Superior temporal gyrus (tissue), 1 donor: Measurements from ENCODE around the gene BIRC5.
"Not testable (repeated sequence)": the region's sequence is repeated elsewhere in the genome, so short reads cannot be mapped to it uniquely, and the experiment has no call there.

Experiments
- DNase-seq: peaks from one replicate; pipeline ENCODE4 v3.0.0-alpha.2; 2016; ENCODE audit errors: extremely low spot score

The BIRC5 gene

DNA sequence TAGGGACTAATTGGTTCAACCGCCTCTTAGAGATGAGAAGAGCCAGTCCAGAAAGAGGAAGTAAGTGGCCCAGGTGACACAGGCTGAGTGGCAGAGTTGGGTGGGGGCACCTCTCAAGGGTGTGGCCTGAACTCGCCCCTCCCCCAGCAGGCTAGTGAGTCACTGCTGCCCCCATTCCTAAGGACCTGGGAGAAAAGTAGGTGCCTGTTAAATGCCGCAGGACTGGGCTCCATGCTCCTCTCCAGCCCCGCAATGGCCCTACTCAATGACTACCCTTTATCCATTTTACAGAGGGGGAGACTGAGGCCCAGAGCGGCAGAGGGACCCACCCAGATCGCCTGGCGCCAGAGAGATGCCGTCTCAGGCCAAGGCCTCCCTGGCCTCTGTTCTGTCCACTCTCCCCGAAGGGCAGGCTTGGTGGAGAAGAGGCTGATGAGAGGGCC lies 25.5 kb downstream of the BIRC5 start:
- no peak for DNase-seq

DNA sequence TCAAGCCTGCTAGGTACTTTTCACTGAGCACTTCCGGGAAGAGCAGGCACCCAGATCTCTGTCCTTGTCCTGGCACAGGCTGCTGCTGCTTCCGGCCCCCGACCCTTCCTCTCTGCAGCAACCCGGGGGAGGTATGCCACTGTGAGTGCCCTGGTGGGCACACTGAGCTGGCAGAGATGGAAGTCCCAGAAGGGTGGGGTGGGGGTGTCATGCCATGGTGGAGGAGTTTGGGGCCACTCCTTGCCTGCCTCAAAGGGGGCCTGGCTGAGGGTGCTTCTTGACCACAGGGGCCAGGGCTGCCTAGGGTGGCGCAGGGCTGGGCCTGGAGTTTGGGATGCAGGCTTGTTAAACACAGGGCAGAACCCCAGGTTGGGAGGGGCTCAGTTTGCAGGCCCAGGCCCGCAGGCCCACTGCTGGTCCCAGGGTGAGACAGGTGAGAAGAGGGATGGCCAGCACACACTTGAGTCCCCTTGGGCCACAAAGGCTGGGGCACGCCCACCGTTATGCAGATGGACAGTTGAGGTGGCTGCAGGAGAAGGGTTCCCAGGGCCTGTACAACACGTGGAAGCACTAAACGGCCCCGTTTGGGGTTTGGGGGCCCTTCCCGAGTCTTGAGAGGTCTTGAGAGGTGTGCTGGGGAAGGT lies 26.1 kb downstream of the BIRC5 start:
- no peak for DNase-seq

DNA sequence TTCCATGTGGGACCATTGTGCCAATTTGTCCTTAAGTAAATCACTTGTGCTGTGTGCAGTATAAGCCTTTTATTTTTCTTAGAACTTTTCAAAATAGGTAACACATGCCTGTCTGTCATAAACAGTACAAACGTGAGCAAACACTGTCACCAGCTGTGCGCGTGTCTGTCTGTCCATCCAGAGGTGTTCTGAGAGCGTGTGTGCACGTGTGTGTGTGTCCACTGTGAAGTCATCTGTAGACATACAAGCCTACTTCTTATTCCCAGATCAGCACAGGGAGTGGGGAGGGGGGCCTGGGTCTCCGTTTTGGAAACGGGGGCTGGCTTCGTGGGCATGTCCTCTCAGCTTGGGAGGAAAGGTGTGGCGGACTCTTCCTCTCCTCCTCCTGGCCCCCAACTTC lies 26.8 kb downstream of the BIRC5 start:
- no peak for DNase-seq

DNA sequence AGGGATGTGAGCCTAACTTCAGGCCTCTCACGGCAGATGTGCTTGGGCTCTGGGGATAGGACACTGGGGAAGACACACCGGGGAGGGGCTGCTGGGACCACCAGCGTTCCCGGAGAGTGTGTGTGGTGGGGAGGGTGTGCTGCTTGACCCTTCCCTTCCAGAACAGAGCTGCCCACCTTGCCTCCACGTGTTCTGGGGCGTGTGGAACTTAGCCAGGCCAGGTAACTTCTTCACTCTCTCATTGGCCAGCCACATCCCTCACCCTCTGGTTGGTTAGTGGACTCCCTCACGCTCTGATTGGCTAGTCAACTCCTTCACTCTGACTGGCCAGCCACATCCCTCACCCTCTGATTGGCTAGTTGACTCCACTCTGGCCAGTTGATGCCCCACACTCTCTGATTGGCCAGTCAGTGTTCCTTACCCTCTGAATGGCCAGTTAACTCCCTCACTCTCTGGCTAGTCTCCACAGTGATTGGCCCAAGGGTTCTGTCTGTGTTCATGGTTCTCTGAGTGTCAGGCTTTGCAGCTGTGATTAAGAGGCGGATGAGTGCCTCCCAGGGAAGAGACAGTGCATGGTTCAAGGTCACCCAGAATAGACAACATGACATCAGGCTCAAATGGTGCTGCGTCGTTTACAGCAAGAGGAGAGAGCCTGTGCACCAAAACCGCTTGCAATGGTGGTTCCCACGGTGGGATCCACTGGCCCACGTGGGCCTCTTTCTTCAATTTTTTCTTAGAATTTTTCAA lies 27.4 kb downstream of the BIRC5 start:
- peak; percentile 97 for DNase-seq

DNA sequence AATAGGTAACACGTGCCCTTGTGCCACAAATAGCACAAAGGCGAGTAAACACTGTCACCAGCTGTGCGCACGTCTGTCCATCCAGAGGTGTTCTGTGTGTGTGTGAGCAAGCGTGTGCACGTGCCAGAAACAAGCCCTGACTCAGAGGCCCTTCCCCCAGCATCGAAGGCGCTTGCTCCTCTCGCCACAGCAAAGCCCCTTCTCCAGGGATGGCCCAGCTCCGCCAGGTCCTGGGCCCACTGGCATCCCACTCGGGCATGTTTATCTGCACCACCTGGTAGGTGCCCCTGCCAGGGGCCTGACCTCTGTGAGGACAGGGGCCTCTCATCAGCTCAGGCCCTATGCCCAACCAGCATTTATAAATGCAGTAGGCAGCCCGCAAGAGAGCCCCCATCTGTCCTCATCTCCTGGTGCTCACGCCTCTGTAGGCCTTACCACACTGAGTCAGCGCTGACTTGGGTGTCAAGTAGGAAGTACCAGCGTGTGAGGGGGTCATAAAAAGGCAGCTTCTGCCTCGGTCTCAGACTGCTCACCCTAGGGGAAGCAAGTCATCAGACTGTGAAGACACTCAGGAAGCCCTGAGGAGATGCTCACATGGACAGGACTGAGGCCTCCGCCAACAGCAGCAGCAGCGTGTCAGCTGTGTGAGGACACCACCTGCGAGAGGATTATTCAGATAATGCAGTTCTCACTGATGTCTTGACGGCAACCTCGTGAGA lies 28.1 kb downstream of the BIRC5 start:
- DNase-seq, result no peak

DNA sequence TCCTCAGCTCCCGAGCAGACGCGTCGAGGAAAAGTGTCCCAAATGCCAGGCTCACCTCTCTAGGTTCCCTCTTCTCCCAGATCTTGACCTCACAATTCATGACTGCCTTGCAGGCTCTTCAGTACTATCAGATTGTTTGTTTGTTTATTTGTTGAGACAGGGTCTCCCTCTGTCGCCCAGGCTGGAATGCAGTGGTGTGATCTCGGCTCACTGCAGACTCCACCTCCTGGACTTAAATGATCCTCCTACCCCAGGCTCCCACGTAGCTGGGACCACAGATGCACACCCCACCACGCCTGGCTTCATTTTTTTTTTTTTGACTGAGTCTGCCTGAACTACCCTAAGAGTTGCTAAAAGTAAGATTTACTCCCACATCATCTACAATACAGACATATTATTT lies 33.3 kb downstream of the BIRC5 start:
- no peak for DNase-seq

DNA sequence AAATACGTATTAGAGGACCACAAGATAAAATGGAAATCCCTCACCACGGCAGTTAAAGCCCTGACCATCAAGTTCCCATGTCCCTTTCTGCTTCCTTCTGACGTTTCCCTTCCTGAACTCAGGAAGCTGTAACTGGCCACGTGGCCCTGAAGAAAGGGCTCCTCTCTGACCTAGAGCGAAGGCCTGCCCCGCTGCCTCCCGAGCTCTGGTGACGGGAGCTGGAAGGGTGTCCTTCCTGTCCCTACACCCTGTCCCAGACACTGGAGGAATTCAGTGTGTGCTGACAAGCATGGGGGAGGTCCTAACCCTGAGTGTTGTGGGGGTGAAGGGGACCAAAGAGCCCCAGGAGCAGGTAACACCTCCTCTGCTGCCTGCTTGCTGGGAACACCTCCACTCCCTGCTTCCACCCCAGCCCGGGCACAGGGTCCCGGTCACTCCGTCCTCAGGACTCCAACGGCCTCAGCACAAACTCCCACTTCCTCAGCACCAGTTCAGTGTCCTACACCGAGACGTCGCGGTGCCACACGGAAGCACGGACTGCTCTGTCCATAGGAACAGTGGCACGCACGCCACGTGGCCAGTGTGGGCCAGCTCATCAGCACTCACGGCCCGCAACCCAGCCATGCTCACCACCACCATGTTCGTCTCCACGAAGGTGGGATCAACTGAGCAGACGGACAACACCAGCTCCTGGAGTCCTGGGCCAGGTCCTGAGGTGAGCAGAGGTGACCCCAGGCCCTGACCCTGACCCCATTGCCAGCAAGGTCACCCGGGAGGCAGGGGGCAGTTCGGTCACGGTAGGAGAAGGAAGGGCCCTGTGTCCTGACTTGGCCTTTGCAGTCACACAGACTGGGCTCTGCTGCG lies 34.2 kb downstream of the BIRC5 start:
- no peak for DNase-seq

DNA sequence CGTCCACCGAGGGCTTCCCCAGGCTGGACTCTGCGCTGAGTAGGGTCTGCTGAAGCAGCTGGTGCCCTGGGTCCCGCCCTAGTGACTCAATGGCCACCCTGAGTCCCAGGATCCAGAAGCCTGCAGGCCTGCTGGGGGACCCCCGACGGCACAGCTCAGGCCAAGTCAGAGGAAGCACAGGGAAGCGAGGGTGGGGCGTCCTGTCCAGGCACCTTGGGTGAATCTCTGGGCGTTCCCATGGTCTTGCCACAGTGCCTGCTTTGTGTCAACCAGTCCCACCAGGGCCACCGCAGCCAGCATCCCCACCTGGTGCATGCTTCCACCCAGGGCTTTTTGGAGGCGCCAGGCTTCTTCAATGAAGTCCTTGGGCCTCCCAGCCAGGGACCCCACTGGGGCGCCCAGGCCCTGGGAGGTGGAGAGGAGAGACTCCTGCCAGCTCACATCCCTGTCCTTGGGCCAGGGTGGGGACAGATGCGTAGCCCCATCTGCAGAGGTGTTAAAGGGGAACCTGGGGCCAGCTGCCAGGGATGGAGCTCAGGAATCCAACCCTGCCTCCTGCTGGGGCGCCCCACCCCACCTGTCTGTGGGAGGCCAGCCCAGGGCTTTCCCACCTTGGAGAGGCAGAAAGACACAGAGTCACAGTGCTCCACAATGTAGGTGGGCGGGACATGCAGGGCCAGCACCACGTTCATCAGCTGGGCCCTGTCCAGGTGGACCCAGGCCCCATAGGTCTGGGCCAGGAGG lies 35.2 kb downstream of the BIRC5 start:
- DNase-seq, result no peak

DNA sequence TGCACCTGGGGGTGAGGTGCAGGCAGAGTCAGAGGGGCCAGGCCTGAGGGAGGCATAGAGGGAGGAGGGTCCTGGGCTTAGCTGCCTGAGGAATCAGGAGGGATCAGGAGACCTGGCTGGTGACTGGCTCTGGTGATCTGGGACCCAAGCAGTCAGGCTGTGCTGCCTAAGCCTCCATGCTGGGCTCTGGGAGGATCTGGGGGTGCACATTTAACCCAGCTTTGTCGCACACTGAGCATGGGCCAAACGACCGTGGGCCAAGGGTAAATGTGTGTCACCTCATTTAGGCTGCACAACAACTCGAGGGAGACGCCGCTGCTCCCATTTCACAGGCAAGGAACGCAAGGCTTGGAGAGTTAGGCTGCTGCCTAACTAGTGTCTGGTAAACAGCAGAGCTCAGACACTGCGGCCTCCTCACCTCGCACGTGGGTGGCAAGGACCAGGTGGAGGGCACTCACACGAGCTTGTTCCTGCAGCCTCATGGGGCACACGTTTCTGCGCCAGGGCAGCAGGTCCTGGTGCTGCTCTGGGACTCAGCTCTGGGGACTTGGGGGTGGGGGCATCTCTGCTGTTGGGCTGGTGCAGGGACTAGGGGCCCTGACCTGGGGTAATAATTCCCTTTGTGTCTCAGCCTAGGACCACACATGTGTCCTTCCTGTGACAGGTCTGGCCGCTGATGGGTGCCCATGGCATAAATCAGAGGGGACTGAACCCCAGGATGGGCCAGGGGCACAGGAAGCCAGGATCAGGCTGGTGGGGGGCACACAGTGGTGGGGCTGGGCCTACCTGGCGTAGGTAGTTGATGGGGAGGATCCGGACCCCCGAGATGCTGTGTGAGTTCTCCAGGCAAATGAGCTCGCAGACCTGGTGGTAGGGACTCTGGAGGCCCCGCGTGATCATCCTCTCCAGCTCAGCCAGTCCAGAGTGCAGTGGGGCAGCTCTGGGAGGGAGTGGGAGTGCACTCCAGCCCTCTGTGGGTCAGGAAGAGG lies 36.1 kb downstream of the BIRC5 start:
- DNase-seq, result no peak

DNA sequence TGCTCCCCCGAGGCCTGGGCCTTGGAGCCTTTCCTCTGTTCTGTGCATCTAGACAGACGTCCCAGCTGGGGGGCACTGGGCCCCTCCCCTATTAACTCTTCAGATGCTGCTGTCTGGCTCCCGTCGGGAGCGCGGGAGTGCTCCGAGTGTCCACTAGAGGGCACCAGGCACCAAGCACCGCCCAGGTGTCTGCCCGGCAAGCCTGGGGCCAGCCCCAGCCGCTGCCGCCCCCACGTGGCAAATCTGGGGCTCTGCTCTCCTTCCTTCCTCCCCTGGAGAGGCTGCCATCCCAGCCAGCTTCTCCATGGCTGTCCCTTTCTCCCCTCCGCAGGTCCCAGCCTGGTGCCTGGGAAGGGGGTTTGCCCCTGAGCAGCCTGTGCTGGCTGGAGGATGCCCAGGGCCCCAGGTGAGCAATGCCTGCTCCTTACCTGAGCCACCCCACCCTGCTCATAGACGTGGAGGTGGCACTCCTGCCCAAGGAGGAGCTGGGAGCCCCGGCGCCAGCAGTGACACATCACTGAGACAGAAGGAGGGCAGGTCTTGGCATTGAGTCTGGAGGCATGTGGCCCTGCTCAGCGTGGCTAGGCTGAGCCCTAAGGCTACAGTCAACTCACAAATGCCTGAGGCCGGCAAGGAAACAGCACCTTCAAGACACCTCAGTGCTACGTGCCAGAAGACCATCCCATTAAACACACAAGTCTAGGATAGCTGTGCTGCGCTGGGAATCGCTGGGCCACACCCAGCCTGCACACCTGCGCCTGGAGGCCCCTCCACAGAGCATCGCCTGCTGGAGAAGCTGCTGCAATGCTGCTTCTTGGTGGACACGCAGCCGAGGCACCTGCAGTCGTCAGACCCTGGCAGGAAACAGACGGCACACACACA lies 37.1 kb downstream of the BIRC5 start:
- peak; percentile 88 for DNase-seq

DNA sequence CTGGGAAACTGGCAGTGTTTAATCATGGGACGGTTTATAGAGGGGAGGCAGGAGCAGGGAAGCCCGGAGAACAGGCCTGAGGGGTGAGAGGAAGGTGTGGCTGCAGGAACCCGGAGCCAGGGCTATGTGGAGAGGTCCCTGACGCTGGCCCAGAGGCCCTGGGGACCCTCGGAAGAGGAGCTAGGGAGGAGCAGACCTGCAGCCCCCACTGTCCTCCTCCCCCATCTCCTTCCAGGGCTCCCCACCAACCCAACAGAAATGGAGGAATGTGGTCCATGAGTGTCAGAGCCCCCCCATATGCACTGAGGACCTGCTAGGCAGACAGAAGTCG lies 37.7 kb downstream of the BIRC5 start:
- DNase-seq, result no peak

DNA sequence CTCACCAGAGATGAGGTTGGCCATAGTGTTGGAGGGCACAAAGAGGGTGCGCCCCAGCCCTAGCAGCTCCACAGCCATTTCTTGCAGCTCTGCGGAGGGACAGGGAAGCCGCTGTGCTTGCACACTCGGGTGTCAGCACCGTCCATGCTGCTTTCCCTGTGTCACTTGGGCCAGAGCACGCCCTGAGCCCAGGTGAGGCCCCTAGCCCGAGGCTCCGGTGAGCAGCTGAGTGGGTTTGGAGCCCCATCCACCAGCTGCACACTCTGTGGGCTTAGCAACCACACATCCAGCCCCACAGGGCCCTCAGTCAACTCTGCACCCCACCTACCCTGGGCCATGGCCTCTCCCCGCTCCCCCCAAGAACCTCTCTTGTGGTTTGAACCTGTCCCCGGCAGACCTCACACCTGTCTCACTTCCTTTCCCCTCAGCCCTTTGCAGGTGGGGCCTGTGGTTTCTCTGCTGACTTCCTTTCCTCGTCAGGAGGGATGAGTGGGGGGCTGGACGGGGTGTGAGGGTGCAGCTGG lies 38.1 kb downstream of the BIRC5 start:
- DNase-seq, result no peak

DNA sequence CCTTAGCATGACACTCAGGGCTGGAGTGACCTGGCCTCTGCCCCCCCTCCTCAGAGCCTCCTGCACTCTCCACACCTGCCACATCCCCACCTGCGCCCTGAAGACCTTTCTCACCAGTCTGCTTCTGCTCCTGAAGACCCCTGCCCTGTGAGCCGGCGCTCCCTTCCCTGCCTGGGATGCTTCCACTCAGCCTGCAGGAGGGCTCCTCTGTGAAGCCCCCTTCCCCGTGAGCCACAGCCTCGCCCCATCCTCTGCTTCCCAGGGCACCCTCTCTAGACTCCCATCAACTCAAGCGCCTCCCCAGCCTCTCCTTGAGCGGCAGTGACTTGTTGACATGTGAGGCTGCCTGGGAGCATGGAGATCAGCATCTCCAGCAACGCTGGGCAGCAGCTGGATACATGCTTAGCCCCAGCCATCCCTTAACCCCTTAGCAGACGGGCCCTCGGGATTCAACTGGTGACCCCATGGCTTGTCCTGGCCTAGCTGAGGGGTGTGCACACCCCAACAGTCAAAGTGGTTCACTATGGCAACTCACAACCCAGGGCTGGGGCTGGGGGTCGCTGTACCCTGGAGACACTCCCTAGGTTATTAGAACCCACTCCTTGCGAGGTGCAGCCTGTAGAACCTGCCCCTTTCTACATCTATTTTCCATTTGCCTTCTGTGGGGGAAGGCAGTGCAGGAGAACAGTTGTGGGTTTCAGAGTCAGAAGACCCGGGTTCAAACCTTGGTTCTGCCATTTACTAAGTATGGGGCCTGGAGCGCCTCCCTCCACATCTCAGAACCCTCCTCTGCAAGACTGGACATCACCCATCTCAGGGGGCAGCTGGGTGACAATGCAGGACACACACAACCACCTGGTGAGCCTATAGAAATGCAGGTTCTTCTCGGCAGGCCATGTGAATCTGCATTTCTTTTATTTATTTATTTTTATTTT lies 38.9 kb downstream of the BIRC5 start:
- peak; percentile 5 for DNase-seq

DNA sequence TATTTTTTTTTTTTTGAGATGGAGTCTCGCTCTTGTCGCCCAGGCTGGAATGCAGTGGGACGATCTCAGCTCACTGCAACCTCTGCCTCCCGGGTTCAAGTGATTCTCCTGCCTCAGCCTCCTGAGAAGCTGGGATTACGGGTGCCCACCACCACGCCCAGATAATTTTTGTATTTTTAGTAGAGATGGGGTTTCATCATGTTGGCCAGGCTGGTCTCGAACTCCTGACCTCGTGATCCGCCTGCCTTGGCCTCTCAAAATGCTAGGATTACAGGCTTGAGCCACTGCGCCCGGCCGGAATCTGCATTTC lies 39.5 kb downstream of the BIRC5 start:
- not testable (repeated sequence) for DNase-seq

DNA sequence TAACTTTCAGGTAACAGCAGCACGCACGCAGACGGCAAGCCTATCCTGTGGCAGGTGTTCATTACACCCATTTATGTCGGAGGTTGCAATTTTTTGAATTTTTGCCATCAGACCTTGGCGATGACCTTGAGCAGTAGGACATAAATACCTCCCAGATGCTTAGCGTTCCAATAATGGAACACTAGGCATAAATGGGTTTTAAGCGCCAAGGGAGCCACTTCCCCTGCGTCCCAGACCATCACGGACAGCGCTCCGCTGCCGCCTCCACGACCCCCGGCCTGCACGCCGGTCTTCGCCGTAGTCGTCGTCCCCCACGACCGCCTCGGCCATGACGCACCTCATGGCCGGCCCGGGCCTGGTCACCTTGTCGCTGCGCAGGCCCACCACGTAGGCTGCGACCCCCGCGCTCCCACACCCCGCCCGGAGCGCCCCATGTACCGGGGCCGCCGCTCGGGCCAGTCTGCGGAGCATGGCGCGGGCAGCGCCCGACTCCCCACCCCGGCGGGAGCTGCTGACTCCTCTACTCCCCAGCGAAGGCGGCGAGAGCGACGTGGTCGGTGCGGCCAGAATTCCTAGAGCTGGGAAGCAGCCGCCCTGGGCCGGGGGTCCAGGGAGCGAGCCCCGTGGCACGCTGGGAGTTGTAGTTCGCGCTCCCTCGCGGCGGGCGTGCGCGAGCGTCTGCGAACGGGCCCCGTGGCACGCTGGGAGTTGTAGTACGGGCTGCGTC lies 40.1 kb downstream of the BIRC5 start:
- peak; percentile 88 for DNase-seq

DNA sequence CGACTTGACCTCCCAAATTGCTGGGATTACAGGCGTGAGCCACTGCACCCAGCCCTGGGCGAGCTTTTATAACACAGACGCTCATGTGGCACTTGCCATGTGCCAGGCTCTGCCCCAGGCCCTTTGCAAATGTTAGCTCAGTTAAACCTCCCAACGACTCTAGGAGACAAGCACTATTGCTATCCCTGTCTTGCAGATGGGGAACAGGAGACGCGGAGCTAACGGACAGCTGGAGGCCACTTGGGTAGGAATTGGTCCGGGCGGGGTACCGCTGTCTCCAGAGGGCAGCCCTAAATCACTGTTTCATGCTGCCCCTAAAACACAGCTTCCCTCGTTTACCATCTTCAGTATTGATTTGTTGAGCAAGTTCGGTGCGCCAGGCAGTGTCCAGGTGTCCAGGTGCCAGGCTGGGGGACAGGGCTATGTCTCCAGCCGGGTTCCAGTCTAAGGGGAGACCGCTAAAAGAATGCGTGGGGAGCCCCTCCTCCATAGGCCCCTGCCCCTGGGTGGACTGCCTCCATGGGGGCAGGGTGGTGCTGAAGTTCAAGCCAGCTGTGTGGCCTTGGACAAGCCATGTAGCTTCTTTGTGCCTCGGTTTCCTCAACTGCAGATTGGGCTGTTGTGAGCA lies 41.1 kb downstream of the BIRC5 start:
- DNase-seq, result no peak
